GM12891 (cell line): ENCODE results near the gene FHIT.

ENCODE experiments used
- POLR2A ChIP-seq: IDR thresholded peaks from 2 replicates; pipeline ENCODE4 v1.6.1; 2011; ENCODE audit warnings: low read depth, low read length, control low read depth
- POLR2AphosphoS5 ChIP-seq: IDR thresholded peaks from 2 replicates; pipeline ENCODE4 v1.6.1; 2011; ENCODE audit warnings: low read depth, low read length, control low read depth
- SPI1 ChIP-seq: IDR thresholded peaks from 2 replicates; pipeline ENCODE4 v1.6.1; 2011; ENCODE audit warnings: low read depth, low read length, control low read depth

DNA sequence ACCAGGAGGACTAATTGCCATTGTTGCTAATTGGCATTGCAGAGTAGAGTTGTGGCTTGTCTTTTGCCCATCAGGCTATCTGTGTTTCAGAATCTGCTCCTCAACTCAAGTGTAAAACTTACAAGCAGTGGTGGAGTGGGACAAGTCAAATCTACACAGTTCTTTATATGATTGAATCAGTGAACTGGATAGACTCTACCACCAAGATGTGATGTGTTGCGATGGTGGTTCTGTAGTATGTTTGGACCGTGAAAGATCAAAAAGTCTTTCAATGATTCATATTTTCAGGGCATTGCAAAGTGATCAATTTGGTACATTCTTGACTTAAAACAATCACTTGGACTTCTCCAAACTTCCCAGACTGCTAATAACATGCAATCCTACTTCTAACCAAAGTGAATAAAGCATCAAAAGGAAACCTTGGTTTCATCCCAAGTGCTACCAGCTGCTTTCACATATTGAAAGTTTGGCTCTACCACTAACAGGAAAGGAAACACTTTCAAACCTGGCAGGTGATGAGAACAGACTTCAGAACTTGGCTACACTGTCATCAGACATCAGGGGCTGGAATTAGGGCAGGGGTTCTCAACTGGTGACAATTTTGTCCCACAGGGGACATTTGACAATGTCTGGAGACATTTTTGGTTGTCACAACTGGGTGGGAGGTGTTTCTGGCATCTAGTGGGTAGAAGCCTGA is 1356.7 kb downstream of the FHIT start:
- TF ChIP-seq POLR2AphosphoS5 (no peak), POLR2A (no peak), SPI1 (no peak)
